Right atrium auricular region (tissue), 2 donors: Measurements from ENCODE around the gene PLD4. TPM values are rescaled to one million over a fixed set of nuclear protein-coding genes. Genes with fewer than 3 reads are reported as not detected.

Experiments used
- DNase-seq: peaks from one replicate; pipeline ENCODE4 v3.0.0-alpha.2; 2019; ENCODE audit warnings: low spot score
- H3K27ac ChIP-seq, 2 donors: fragments of 200-600 bp; sonication (generic); 1 replicate in 1 of 2; 2 replicates in 1 of 2; pipeline ENCODE4 v1.5.1; 2016 to 2019
- H3K27me3 ChIP-seq, 2 donors: fragments of 200-600 bp; sonication (generic); one replicate each; pipeline versions ENCODE4 v1.5.1 to v1.6.0; 2017 to 2019
- H3K36me3 ChIP-seq: fragments of 200-600 bp; sonication (generic); one replicate; pipeline ENCODE4 v1.5.1; 2016
- H3K4me1 ChIP-seq, 2 donors: fragments of 200-600 bp; sonication (generic); one replicate each; pipeline versions ENCODE4 v1.5.1 to v1.6.0; 2017 to 2019
- H3K4me3 ChIP-seq, 2 donors: fragments of 200-600 bp; sonication (generic); 1 replicate in 1 of 2; 2 replicates in 1 of 2; pipeline ENCODE4 v1.5.1; 2017 to 2019; ENCODE audit warnings: mild to moderate bottlenecking in 1 of 2, moderate library complexity in 1 of 2
- H3K9me3 ChIP-seq, 2 donors: fragments of 200-600 bp; sonication (generic); one replicate each; pipeline ENCODE4 v1.5.1; 2019
- total RNA-seq, 2 donors: library from RNA; depleted of rRNA; stranded (reverse); fragments of >200 nt; gene quantifications; one replicate each; pipeline ENCODE4 v1.1.0, GENCODE V29; 2016
- TF ChIP-seq, protein P1 (sequence below), 2 donors: fragments of 200-600 bp; sonication (generic); IDR thresholded peaks; one replicate each; pipeline ENCODE4 v1.5.1; 2019; ENCODE audit warnings: antibody characterized with exemption in 2 of 2

The PLD4 gene
- total RNA-seq, 2 donors from 2014 or later = 0.08 TPM; not detected in 1

DNA sequence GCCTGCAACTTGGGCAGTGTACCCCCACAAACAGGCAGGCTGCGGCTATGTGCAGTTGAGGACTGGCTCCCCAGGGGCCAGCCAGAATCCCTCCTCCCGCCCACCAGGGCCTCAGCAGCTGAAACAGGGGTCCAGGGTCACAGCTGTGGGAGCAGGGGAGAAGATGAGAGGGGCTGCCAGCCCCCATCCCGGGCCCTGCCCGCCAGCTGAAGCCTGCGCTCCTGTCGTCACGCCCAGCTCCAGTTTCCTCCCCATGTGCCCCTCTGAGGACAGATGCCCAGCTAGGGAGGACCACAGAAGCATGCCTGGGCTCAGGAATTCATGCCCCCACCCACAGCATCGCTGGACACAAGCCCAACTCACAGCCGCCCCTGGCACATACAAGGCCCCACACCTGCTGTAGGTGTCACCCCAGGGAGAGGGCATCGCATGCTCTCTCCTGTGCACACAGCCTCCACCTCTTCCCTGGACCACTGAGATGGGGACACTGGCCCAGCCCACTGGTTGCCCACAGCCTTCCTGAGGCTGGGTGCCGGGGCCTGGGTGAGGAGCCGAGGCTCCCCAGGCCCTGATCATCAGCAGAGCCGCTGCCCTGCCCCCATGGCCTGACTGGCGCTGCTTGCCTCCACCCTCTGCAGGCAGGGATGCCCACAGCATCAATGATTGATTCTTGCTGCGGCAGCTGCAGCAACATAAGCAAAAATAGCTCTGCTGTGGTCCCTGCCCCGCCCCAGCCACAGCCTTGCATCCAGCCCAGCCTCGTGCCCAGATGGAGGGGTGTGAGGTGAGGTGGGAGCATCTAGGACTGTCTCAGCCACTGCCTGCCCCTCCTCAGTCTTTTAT is 57.2 kb downstream of the PLD4 start:
- Histone ChIP-seq H3K27ac (no peak overlapping the region), H3K4me3 (no peak overlapping the region), H3K36me3 (no peaks in the 10 kb centered on the region), H3K27me3 (no peaks in the 10 kb centered on the region), H3K4me1 (peaks cover 0 to 48% of the 10 kb centered on the region in 2 donors), H3K9me3 (no peaks in the 10 kb centered on the region)
- TF ChIP-seq, protein P1, sequence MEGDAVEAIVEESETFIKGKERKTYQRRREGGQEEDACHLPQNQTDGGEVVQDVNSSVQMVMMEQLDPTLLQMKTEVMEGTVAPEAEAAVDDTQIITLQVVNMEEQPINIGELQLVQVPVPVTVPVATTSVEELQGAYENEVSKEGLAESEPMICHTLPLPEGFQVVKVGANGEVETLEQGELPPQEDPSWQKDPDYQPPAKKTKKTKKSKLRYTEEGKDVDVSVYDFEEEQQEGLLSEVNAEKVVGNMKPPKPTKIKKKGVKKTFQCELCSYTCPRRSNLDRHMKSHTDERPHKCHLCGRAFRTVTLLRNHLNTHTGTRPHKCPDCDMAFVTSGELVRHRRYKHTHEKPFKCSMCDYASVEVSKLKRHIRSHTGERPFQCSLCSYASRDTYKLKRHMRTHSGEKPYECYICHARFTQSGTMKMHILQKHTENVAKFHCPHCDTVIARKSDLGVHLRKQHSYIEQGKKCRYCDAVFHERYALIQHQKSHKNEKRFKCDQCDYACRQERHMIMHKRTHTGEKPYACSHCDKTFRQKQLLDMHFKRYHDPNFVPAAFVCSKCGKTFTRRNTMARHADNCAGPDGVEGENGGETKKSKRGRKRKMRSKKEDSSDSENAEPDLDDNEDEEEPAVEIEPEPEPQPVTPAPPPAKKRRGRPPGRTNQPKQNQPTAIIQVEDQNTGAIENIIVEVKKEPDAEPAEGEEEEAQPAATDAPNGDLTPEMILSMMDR (IDR thresholded peaks at IDR 0.05) = no peak
- no peak for DNase-seq

DNA sequence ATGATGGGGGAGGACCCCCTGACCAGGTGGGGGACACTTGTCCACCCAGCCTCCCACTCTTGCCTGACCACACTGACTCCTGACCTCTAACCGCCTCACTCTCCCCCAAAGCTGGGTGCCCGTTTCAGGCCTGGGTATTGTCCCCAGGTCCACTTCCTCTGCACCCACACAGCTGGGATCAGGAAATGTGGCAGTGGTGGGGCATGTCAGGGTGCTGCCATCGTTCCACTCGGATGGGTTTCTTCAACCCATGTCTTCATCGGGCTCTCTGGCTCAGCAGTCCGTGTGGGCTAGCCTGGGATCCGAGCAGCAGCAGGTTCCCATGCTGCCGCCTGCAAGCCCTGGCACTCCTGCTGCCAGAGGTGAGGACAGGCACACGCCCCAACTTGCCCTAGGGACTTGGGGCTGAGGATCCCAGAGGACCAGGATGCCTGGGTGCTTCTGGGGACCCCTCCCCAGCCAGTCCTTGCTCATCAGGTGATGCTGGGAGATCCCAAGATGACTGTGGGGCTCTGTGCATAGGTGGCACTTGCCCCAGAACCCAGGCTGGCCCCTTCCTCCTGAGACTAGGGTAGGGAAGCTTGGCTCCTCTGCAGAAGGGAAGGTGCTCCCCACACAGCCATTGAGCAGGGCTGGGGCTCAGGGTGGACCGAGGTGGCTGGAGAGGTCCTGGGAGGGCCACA is 58.0 kb downstream of the PLD4 start:
- no peak for DNase-seq

More for the DNA sequence above, 58.0 kb downstream of the PLD4 start:
- Histone ChIP-seq H3K27ac (no peak overlapping the region), H3K27me3 (no peaks in the 10 kb centered on the region), H3K4me3 (no peak overlapping the region), H3K36me3 (no peaks in the 10 kb centered on the region), H3K9me3 (no peaks in the 10 kb centered on the region), H3K4me1 (peaks cover 0 to 41% of the 10 kb centered on the region in 2 donors)
- TF ChIP-seq, protein P1 (IDR thresholded peaks at IDR 0.05) = no peak

Other genes with a start within 250 kb of the PLD4 start
- 10 to 100 TPM; 21.9 to 43.5 TPM for gene INF2, start 235.3 kb upstream of the PLD4 start, total RNA-seq
- 100 to 1,000 TPM; 113 to 158 TPM for gene ADSS1, start 200.7 kb upstream of the PLD4 start, total RNA-seq
- 100 to 1,000 TPM; 137 to 238 TPM for gene SIVA1, start 171.7 kb upstream of the PLD4 start, total RNA-seq
- gene AKT1, start 129.1 kb upstream of the PLD4 start, total RNA-seq = 10 to 100 TPM; 77.7 to 93.8 TPM
- gene ZBTB42, start 123.8 kb upstream of the PLD4 start, total RNA-seq = 1 to 10 TPM; 8.5 to 9.0 TPM
- gene CEP170B, start 59.6 kb upstream of the PLD4 start, total RNA-seq = 10 to 100 TPM in 1 of 2 donors, 1 to 10 TPM in 1; 7.9 to 15.1 TPM
- gene AHNAK2, start 53.5 kb downstream of the PLD4 start, total RNA-seq = 10 to 100 TPM in 1 of 2 donors, 1 to 10 TPM in 1; 5.7 to 11.8 TPM
- gene CLBA1, start 60.9 kb downstream of the PLD4 start, total RNA-seq = 1 to 10 TPM; 2.0 to 2.2 TPM
- 1 to 10 TPM; 3.3 to 5.1 TPM for gene CDCA4, start 96.2 kb downstream of the PLD4 start, total RNA-seq
- 1 to 10 TPM in 1 of 2 donors, under 1 TPM in 1; 0.67 to 1.2 TPM for gene GPR132, start 140.6 kb downstream of the PLD4 start, total RNA-seq
- gene JAG2, start 243.9 kb downstream of the PLD4 start, total RNA-seq = 10 to 100 TPM; 14.5 to 17.3 TPM